Hematopoietic multipotent progenitor cell treated with erythropoietin and hydrocortisone succinate and interleukin-3 and kit ligand, for 15 days (in vitro differentiated cells): ENCODE results near the gene CDK8.
"Not testable (repeated sequence)": the region's sequence is repeated elsewhere in the genome, so short reads cannot be mapped to it uniquely, and the experiment has no call there.

Experiments used
- DNase-seq: peaks from one replicate; pipeline ENCODE4 v3.0.0-alpha.2; 2015; ENCODE audit warnings: low spot score

The CDK8 gene

GRCh38 chr13:26253262-26253786 lies 605 bp upstream of the CDK8 start:
- DNase-seq = no peak

DNA sequence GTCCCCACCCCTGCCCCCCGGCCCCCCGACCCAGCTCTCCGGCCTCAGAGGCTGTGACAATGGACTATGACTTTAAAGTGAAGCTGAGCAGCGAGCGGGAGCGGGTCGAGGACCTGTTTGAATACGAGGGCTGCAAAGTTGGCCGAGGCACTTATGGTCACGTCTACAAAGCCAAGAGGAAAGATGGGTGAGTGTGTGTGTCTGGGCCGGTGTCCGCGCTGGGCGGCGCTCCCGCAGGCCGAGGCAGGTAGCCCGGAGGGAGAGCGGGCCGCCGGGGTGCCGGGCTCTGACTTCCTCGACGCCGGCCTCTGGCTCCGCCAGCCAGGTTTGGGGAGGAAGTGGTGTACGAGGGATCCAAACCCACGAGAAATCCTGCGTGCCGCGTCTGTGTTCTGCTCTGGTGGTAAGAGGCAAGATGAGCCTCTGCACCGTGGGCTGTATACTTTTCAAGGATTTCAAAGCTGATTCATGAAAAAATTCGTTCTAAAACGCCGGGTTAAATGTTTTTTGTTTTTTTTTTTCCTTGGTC lies 718 bp downstream of the CDK8 start:
- peak; percentile 36 for DNase-seq

- no peak for DNase-seq
Measured at GRCh38 chr13:26255115-26255514, 1.2 kb downstream of the CDK8 start.

GRCh38 chr13:26255691-26256277 lies 1.9 kb downstream of the CDK8 start:
- peak; percentile 43 for DNase-seq

DNA sequence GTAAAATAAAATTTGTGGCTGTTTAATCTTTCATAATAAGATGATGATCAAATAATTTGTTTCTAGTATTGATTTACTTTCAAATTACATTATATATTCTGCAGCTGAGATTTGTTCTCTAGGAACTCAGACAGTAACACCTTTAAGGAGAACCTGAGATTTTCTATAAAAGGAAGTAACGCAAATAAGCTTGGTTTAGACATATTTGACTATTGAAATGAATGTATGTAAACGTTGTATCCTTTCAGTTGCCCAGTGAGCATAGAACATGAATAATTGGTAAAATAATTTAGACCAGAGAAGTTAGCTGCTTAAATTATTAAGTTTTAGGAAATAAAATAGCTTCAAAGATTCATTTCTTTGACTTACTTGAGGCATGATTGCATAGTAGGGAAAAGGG lies 3.1 kb downstream of the CDK8 start:
- DNase-seq = no peak

DNA sequence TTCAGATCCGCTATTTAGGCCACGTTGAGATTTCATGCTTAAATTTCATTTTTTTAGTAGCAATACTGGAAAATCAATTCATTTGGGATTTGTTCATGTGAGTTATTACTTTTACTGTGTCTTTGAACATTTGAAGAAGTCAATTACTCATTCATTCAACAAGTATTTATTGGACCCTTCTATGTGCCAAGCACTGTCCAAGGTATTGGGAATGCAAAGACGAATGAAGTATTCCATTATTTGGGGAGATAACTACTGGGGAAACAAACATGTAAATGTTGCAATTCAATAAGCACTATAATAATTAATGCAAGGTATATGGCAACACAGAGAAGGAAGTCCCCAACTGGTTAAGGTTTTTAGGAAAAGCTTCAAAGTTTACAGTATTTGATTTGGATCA lies 5.7 kb downstream of the CDK8 start:
- DNase-seq = no peak

DNA sequence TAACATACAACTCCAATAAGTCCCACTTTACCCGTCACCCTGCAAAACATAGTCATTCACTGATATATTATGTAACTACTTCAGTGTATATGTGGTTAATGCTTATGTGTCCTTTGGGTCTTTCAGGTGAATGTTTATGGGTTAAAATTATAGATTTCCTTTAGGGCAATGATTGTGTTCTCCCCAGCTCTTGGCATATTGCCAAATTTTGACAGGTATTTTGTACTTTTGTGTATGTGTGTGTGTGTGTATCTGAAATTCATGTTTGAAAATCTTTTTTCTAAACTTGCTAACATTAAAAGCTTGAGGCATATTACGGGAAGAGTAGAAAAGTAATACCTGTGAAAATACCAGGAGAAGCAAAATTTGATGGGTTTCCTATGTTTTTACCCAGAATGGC lies 8.2 kb downstream of the CDK8 start:
- DNase-seq = no peak

- DNase-seq = no peak
Measured at GRCh38 chr13:26266311-26266710, 12.4 kb downstream of the CDK8 start.

DNA sequence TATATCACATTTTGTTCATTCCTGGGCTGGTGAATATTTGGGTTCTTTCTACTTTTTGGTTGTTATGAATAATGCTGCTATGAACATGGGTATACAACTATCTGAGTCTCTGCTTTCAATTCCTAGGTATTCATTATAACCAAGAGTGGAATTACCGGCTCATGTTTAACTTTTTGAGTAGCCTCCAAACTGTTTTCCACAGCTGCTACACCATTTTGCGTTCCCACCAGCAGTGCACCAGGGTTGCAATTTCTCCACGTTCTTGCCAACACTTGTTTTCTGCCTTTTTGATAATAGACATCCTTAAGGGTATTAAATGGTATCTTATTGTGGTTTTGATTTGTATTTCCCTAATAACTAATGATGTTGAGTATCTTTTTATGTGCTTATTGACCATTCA lies 16.8 kb downstream of the CDK8 start:
- no peak for DNase-seq

DNA sequence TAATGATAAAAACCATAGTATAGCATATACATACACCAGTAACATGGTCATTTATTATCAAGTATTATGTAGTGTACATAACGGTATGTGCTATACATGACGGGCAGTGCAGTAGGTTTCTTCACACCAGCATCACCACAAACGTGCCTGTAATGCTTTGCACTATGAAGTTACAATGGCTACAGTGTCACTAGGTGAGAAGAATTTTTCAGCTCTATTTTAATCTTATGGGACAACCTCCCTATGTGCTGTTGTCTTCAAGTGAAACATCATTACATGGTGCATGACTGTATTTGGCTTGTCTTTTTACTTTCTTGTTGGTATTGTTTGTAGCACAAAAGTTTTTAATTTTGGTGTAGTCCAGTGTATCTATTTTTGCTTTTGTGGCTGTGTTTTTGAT lies 18.7 kb downstream of the CDK8 start:
- no peak for DNase-seq

GRCh38 chr13:26280295-26280694 lies 26.4 kb downstream of the CDK8 start:
- DNase-seq = no peak

DNA sequence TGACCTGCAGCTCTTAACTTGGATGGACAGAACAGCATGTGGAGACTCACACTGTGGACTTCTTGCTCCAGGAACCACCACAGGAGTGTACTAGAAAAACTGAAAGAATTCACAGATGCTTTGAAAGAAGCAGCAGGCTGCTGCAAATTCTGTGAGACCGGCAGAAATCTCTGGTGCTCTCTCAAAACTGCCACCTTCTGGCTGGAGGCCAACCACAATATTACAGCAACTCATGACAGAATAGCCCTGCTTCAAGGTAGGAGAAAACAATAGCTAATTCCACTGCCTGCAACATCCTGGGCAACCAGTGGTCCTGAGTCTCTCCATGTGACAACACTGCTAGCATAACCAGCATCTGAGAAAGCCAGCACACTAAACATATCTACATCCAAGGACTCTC lies 26.9 kb downstream of the CDK8 start:
- no peak for DNase-seq

DNA sequence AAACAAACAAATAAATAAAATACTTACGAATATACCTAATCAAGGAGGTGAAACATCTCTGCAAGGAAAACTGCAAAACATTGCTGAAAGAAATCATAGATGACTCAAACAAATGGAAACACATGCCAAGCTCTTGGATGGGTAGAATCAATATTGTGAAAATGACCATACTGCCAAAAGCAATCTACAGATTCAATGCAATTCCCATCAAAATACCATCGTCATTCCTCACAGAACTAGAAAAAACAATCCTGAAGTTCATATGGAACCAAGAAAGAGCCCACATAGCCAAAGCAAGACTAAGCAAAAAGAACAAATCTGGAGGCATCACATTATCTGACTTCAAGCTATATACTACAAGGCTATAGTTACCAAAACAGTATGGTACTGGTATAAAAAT lies 32.0 kb downstream of the CDK8 start:
- DNase-seq = not testable (repeated sequence)

DNA sequence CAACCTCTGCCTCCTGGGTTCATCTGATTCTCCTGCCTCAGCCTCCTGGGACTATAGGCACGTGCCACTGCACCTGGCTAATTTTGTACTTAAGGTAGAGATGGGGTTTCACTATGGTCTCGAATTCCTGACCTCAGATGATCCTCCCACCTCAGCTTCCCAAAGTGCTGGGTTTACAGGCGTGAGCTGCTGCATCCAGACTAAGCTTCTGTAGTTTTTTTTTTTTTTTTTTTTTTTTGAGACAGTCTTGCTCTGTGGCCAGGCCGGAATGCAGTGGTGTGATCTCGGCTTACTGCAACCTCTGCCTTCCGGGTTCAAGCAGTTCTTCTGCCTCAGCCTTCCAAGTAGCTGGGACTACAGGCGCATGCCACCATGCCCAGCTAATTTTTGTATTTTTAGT lies 34.9 kb downstream of the CDK8 start:
- not testable (repeated sequence) for DNase-seq

GRCh38 chr13:26295812-26296211 lies 41.9 kb downstream of the CDK8 start:
- no peak for DNase-seq

DNA sequence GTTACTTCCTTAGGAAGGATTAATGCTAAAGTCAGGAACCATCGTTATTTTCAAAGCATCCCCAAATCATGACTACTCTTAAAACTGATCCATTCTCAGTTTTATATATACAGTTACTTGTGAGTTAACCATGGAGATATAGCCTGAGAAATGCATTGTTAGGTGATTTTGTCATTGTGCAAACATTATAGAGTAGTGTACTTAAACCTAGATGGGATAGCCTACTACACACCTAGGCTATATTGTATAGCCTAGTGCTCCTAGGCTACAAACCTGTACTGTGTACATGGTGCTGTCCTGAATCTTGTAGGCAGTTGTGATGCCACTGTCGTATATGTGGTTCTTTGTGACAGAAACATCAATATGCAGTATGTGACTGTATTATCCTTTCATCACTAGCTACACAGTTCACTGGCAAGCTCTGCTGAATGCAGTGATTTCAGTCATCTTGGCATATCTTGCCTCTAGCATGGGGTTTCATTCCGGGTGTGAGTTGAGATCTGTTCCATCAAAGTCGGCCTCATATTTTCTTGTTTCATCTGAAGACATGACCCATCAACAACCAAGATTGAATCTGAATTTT lies 45.3 kb downstream of the CDK8 start:
- DNase-seq = no peak

- DNase-seq = no peak
Measured at GRCh38 chr13:26300140-26300539, 46.2 kb downstream of the CDK8 start.

DNA sequence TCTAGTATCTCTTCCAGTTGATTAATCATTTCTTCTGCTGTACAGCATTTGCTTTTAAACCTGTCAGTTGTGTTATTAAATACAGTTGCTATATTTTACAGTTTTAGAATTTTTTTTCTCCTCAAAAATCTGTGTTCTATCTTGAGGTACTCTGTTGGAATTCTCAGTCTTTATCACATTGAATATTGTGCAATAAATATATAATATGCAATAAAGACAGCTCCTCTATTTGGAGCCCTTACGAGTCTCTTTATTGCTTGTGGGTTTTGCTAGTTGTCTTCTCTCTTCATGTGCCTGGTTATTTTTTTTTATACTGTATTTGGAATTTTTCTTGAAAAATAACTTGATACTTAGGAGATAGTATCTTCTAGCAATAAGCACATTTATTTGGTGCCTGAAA lies 51.7 kb downstream of the CDK8 start:
- DNase-seq = no peak

DNA sequence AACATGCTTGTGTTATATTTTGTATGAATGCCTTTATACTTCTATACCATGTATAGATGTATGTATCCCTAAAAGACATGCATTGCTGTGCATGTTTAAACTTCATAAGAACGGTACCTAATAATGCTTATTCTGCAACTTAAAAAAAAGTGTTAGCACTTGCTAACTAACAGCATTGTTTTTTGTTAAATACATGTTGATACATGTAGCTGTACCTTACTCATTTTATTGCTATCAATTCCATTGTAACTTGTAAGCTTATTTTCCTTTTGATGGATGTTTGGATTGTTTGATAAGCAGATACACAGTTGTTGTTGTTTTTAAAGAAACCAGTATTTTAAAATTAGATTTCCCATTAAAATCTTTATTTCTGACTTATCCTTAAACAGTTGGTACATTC lies 53.8 kb downstream of the CDK8 start:
- no peak for DNase-seq

DNA sequence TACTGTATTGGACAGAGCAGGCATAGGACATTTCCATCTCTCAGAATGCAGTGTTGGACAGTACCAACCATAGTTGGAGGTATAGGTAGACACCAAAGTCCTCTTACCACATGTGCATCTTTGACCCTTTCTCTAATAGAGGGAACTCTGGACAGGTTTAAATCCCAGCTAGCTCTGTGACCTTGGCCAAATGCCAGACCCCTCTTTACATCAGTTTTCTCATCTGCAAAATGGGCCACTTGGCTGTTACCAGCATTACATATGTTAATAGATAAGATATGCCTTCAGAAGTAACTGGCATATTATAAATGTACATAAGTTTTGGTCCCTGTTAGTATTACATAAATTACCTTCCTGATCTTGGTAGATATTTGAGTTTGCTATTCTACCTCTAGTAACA lies 54.3 kb downstream of the CDK8 start:
- no peak for DNase-seq

DNA sequence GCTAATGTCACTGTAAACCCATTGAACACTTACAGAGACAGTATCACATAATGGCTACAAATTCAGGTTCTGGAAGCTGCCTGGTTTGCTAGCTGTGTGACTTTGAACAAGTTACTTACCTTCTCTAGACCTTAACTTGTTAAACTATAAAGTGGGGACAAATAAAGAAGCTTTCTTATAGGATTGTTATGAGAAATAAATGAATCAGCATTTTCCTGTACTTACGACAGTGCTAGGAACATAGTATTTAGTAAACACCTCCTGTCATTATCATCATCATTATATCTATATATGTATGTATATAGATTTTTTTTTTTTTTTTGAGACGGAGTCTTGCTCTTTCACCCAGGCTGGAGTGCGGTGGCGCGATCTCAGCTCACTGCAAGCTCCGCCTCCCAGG lies 54.9 kb downstream of the CDK8 start:
- DNase-seq = no peak

- DNase-seq = no peak
Measured at GRCh38 chr13:26310003-26310402, 56.1 kb downstream of the CDK8 start.

DNA sequence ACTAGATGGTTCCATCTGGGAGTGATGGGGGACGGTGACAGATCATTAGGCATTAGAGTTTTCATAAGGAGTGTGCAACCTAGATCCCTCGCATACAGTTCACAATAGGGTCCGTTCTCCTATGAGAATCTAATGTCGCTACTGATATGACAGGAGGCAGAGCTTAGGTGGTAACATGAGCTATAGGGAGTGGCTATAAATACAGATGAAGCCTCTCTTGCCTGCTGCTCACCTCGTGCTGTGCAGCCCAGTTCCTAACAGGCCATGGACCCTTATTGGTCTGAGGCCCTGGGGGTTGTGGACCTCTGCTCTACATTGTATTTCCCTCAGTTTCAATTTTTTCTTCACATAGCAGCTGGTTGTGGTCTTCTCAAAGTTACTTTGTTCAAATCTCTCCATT lies 56.5 kb downstream of the CDK8 start:
- DNase-seq = no peak

GRCh38 chr13:26312019-26312418 lies 58.1 kb downstream of the CDK8 start:
- DNase-seq = not testable (repeated sequence)
